Measurements from ENCODE around the gene ELOVL7.

DNA sequence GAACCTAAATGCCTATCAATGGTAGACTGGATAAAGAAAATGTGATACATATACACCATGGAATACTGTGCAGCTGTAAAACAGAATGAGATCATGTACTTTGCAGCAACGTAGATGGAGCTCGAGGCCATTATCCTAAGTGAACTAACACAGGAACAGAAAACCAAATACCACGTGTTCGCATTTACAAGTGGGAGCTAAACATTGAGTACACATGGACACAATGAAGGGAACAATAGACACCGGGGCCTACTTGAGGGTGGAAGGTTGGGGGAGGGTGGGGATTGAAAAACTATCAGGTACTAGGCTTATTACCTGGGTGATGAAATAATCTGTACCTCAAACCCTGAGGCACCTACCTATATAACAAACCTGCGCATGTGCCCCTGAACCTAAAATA, 121.7 kb downstream of the ELOVL7 start:
- TF ChIP-seq, protein P1, sequence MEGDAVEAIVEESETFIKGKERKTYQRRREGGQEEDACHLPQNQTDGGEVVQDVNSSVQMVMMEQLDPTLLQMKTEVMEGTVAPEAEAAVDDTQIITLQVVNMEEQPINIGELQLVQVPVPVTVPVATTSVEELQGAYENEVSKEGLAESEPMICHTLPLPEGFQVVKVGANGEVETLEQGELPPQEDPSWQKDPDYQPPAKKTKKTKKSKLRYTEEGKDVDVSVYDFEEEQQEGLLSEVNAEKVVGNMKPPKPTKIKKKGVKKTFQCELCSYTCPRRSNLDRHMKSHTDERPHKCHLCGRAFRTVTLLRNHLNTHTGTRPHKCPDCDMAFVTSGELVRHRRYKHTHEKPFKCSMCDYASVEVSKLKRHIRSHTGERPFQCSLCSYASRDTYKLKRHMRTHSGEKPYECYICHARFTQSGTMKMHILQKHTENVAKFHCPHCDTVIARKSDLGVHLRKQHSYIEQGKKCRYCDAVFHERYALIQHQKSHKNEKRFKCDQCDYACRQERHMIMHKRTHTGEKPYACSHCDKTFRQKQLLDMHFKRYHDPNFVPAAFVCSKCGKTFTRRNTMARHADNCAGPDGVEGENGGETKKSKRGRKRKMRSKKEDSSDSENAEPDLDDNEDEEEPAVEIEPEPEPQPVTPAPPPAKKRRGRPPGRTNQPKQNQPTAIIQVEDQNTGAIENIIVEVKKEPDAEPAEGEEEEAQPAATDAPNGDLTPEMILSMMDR (IDR thresholded peaks at IDR 0.05; ENCODE audit: low read length): no peak
- TF ChIP-seq EZH2 (IDR thresholded peaks at IDR 0.05; ENCODE audit: borderline replicate concordance, low read length): no peak

All from OCI-LY1 (cell line).